Embryonic facial prominence (tissue), 1 donor: ENCODE data around the gene ATOH8.

ENCODE experiments used
- DNase-seq: peaks from one replicate; pipeline ENCODE4 v3.0.0-alpha.2; 2016; ENCODE audit errors: extremely low spot score

ATOH8 gene

GRCh38 chr2:85754313-85755095 lies 713 bp downstream of the ATOH8 start:
- no peak for DNase-seq

GRCh38 chr2:85755122-85756027 lies 1.6 kb downstream of the ATOH8 start:
- no peak for DNase-seq

- no peak for DNase-seq
Observed at GRCh38 chr2:85756195-85756594, 2.4 kb downstream of the ATOH8 start.

- DNase-seq, result no peak
Observed at GRCh38 chr2:85756822-85757435, 3.1 kb downstream of the ATOH8 start.

- no peak for DNase-seq
Observed at GRCh38 chr2:85757860-85758259, 4.1 kb downstream of the ATOH8 start.

GRCh38 chr2:85758361-85759256 lies 4.8 kb downstream of the ATOH8 start:
- no peak for DNase-seq

- DNase-seq, result no peak
Observed at GRCh38 chr2:85759257-85759613, 5.4 kb downstream of the ATOH8 start.

- no peak for DNase-seq
Observed at GRCh38 chr2:85760371-85760770, 6.6 kb downstream of the ATOH8 start.

- DNase-seq, result no peak
Observed at GRCh38 chr2:85760872-85761271, 7.1 kb downstream of the ATOH8 start.

GRCh38 chr2:85761512-85761944 lies 7.7 kb downstream of the ATOH8 start:
- no peak for DNase-seq

GRCh38 chr2:85761946-85762345 lies 8.2 kb downstream of the ATOH8 start:
- DNase-seq, result no peak

GRCh38 chr2:85763132-85763531 lies 9.3 kb downstream of the ATOH8 start:
- DNase-seq, result no peak

- DNase-seq, result no peak
Observed at GRCh38 chr2:85763831-85764230, 10.0 kb downstream of the ATOH8 start.

- no peak for DNase-seq
Observed at GRCh38 chr2:85765081-85765731, 11.4 kb downstream of the ATOH8 start.

- DNase-seq, result no peak
Observed at GRCh38 chr2:85766229-85766628, 12.4 kb downstream of the ATOH8 start.

GRCh38 chr2:85767803-85768665 lies 14.2 kb downstream of the ATOH8 start:
- no peak for DNase-seq

- DNase-seq, result no peak
Observed at GRCh38 chr2:85768713-85769112, 14.9 kb downstream of the ATOH8 start.

- no peak for DNase-seq
Observed at GRCh38 chr2:85769236-85769982, 15.6 kb downstream of the ATOH8 start.

- DNase-seq, result no peak
Observed at GRCh38 chr2:85769983-85770362, 16.2 kb downstream of the ATOH8 start.
